ENCODE data around the gene NDUFA12. TPM values are rescaled to one million over a fixed set of nuclear protein-coding genes. Genes with fewer than 3 reads are reported as not detected.
"Not testable (repeated sequence)": the region's sequence is repeated elsewhere in the genome, so short reads cannot be mapped to it uniquely, and the experiment has no call there.

Gene NDUFA12
- total and polyA plus RNA-seq, 4 donors: 53.9 to 118 (median 75.9) TPM

GRCh38 chr12:94988471-94988870 is 15.0 kb downstream of the NDUFA12 start:
- intact Hi-C loops (cut with DNase I): no loop called here
- H3K4me1 ChIP-seq (ENCODE audit: control insufficient read depth in 1 of 2, insufficient read depth in 2 of 2, low read length in 2 of 2): no peaks in the 10 kb centered on the region
- DNase-seq: no peak
- no peak for ATAC-seq (ENCODE audit: low FRiP score)
- H3K27ac ChIP-seq (ENCODE audit: low read depth in 1 of 2, low read length in 2 of 2): no peak overlapping the region
- no peak overlapping the region for H3K4me3 ChIP-seq (ENCODE audit: low read length in 2 of 2)
- no peaks in the 10 kb centered on the region for H3K9me3 ChIP-seq (ENCODE audit: control insufficient read depth, low read length)
- H3K36me3 ChIP-seq (ENCODE audit: control insufficient read depth in 1 of 2, insufficient read depth in 2 of 2, low read length in 1 of 2): peaks cover 0 to 2% of the 10 kb centered on the region in 2 donors
- WGBS, 2 donors: 76 to 84% methylated on average over 6 of the region's 6 CpGs
- no peaks in the 10 kb centered on the region for H3K27me3 ChIP-seq (ENCODE audit: control insufficient read depth in 1 of 2, insufficient read depth in 2 of 2, low read length in 1 of 2)

GRCh38 chr12:94987801-94988200 is 15.7 kb downstream of the NDUFA12 start:
- no peaks in the 10 kb centered on the region for H3K4me1 ChIP-seq (ENCODE audit: control insufficient read depth in 1 of 2, insufficient read depth in 2 of 2, low read length in 2 of 2)
- WGBS, 2 donors: 65 to 77% methylated on average over 2 of the region's 2 CpGs
- no peaks in the 10 kb centered on the region for H3K9me3 ChIP-seq (ENCODE audit: control insufficient read depth, low read length)
- ATAC-seq (ENCODE audit: low FRiP score) (no peak), DNase-seq (no peak)
- peaks cover 0 to 2% of the 10 kb centered on the region in 2 donors for H3K36me3 ChIP-seq (ENCODE audit: control insufficient read depth in 1 of 2, insufficient read depth in 2 of 2, low read length in 1 of 2)
- intact Hi-C loops (cut with DNase I): no loop called here
- no peak overlapping the region for H3K4me3 ChIP-seq (ENCODE audit: low read length in 2 of 2)
- no peak overlapping the region for H3K27ac ChIP-seq (ENCODE audit: low read depth in 1 of 2, low read length in 2 of 2)
- H3K27me3 ChIP-seq (ENCODE audit: control insufficient read depth in 1 of 2, insufficient read depth in 2 of 2, low read length in 1 of 2): no peaks in the 10 kb centered on the region

GRCh38 chr12:94987076-94987669 is 16.3 kb downstream of the NDUFA12 start:
- ATAC-seq (ENCODE audit: low FRiP score) (no peak), DNase-seq (no peak)
- Histone ChIP-seq H3K27ac (ENCODE audit: low read depth in 1 of 2, low read length in 2 of 2) (no peak overlapping the region), H3K4me3 (ENCODE audit: low read length in 2 of 2) (no peak overlapping the region), H3K4me1 (ENCODE audit: control insufficient read depth in 1 of 2, insufficient read depth in 2 of 2, low read length in 2 of 2) (no peaks in the 10 kb centered on the region), H3K36me3 (ENCODE audit: control insufficient read depth in 1 of 2, insufficient read depth in 2 of 2, low read length in 1 of 2) (no peaks in the 10 kb centered on the region), H3K27me3 (ENCODE audit: control insufficient read depth in 1 of 2, insufficient read depth in 2 of 2, low read length in 1 of 2) (no peaks in the 10 kb centered on the region), H3K9me3 (ENCODE audit: control insufficient read depth, low read length) (no peaks in the 10 kb centered on the region)
- intact Hi-C loops (cut with DNase I): no loop called here
- WGBS, 2 donors: 89% methylated on average over 8 of the region's 8 CpGs

GRCh38 chr12:94985099-94985498 is 18.4 kb downstream of the NDUFA12 start:
- DNase-seq; H3K4me3 ChIP-seq (ENCODE audit: low read length in 2 of 2); H3K9me3 ChIP-seq (ENCODE audit: control insufficient read depth, low read length); intact Hi-C loops (cut with DNase I); H3K27me3 ChIP-seq (ENCODE audit: control insufficient read depth in 1 of 2, insufficient read depth in 2 of 2, low read length in 1 of 2); ATAC-seq (ENCODE audit: low FRiP score); H3K36me3 ChIP-seq (ENCODE audit: control insufficient read depth in 1 of 2, insufficient read depth in 2 of 2, low read length in 1 of 2); H3K4me1 ChIP-seq (ENCODE audit: control insufficient read depth in 1 of 2, insufficient read depth in 2 of 2, low read length in 2 of 2); H3K27ac ChIP-seq (ENCODE audit: low read depth in 1 of 2, low read length in 2 of 2): not testable (repeated sequence)
- 83 to 84% methylated on average over 9 of the region's 9 CpGs for WGBS, 2 donors

GRCh38 chr12:94983321-94983720 is 20.2 kb downstream of the NDUFA12 start:
- Histone ChIP-seq H3K4me3 (ENCODE audit: low read length in 2 of 2) (no peak overlapping the region), H3K4me1 (ENCODE audit: control insufficient read depth in 1 of 2, insufficient read depth in 2 of 2, low read length in 2 of 2) (no peaks in the 10 kb centered on the region), H3K9me3 (ENCODE audit: control insufficient read depth, low read length) (no peaks in the 10 kb centered on the region), H3K36me3 (ENCODE audit: control insufficient read depth in 1 of 2, insufficient read depth in 2 of 2, low read length in 1 of 2) (no peaks in the 10 kb centered on the region), H3K27me3 (ENCODE audit: control insufficient read depth in 1 of 2, insufficient read depth in 2 of 2, low read length in 1 of 2) (no peaks in the 10 kb centered on the region), H3K27ac (ENCODE audit: low read depth in 1 of 2, low read length in 2 of 2) (no peak overlapping the region)
- 93 to 100% methylated on average over 2 of the region's 2 CpGs for WGBS, 2 donors
- no peak for DNase-seq
- intact Hi-C loops (cut with DNase I): no loop called here
- ATAC-seq (ENCODE audit: low FRiP score): no peak

GRCh38 chr12:94982456-94982855 is 21.0 kb downstream of the NDUFA12 start:
- Histone ChIP-seq H3K27ac (ENCODE audit: low read depth in 1 of 2, low read length in 2 of 2) (no peak overlapping the region), H3K4me1 (ENCODE audit: control insufficient read depth in 1 of 2, insufficient read depth in 2 of 2, low read length in 2 of 2) (peaks cover 0 to 1% of the 10 kb centered on the region in 2 donors), H3K4me3 (ENCODE audit: low read length in 2 of 2) (no peak overlapping the region), H3K36me3 (ENCODE audit: control insufficient read depth in 1 of 2, insufficient read depth in 2 of 2, low read length in 1 of 2) (no peaks in the 10 kb centered on the region), H3K9me3 (ENCODE audit: control insufficient read depth, low read length) (no peaks in the 10 kb centered on the region), H3K27me3 (ENCODE audit: control insufficient read depth in 1 of 2, insufficient read depth in 2 of 2, low read length in 1 of 2) (no peaks in the 10 kb centered on the region)
- 81 to 85% methylated on average over 7 of the region's 7 CpGs for WGBS, 2 donors
- intact Hi-C loops (cut with DNase I): no loop called here
- no peak for ATAC-seq (ENCODE audit: low FRiP score)
- no peak for DNase-seq

- intact Hi-C loops (cut with DNase I): no loop called here
- Histone ChIP-seq H3K27me3 (ENCODE audit: control insufficient read depth in 1 of 2, insufficient read depth in 2 of 2, low read length in 1 of 2) (no peaks in the 10 kb centered on the region), H3K27ac (ENCODE audit: low read depth in 1 of 2, low read length in 2 of 2) (no peak overlapping the region), H3K9me3 (ENCODE audit: control insufficient read depth, low read length) (no peaks in the 10 kb centered on the region), H3K4me1 (ENCODE audit: control insufficient read depth in 1 of 2, insufficient read depth in 2 of 2, low read length in 2 of 2) (peaks cover 0 to 1% of the 10 kb centered on the region in 2 donors), H3K36me3 (ENCODE audit: control insufficient read depth in 1 of 2, insufficient read depth in 2 of 2, low read length in 1 of 2) (no peaks in the 10 kb centered on the region), H3K4me3 (ENCODE audit: low read length in 2 of 2) (no peak overlapping the region)
- ATAC-seq (ENCODE audit: low FRiP score) (no peak), DNase-seq (no peak)
- WGBS, 2 donors: 41 to 46% methylated on average over 4 of the region's 4 CpGs
Observed at GRCh38 chr12:94980577-94980976, 22.9 kb downstream of the NDUFA12 start.

GRCh38 chr12:94979941-94980340 is 23.6 kb downstream of the NDUFA12 start:
- DNase-seq (no peak), ATAC-seq (ENCODE audit: low FRiP score) (no peak)
- no peaks in the 10 kb centered on the region for H3K36me3 ChIP-seq (ENCODE audit: control insufficient read depth in 1 of 2, insufficient read depth in 2 of 2, low read length in 1 of 2)
- 94% methylated on average over 4 of the region's 4 CpGs for WGBS, 2 donors
- no peaks in the 10 kb centered on the region for H3K27me3 ChIP-seq (ENCODE audit: control insufficient read depth in 1 of 2, insufficient read depth in 2 of 2, low read length in 1 of 2)
- H3K4me3 ChIP-seq (ENCODE audit: low read length in 2 of 2): no peak overlapping the region
- no peak overlapping the region for H3K27ac ChIP-seq (ENCODE audit: low read depth in 1 of 2, low read length in 2 of 2)
- peaks cover 0 to 1% of the 10 kb centered on the region in 2 donors for H3K4me1 ChIP-seq (ENCODE audit: control insufficient read depth in 1 of 2, insufficient read depth in 2 of 2, low read length in 2 of 2)
- H3K9me3 ChIP-seq (ENCODE audit: control insufficient read depth, low read length): no peaks in the 10 kb centered on the region
- intact Hi-C loops (cut with DNase I): no loop called here

- Histone ChIP-seq H3K9me3 (ENCODE audit: control insufficient read depth, low read length) (no peaks in the 10 kb centered on the region), H3K27ac (ENCODE audit: low read depth in 1 of 2, low read length in 2 of 2) (no peak overlapping the region), H3K4me3 (ENCODE audit: low read length in 2 of 2) (no peak overlapping the region), H3K4me1 (ENCODE audit: control insufficient read depth in 1 of 2, insufficient read depth in 2 of 2, low read length in 2 of 2) (peaks cover 0 to 1% of the 10 kb centered on the region in 2 donors), H3K36me3 (ENCODE audit: control insufficient read depth in 1 of 2, insufficient read depth in 2 of 2, low read length in 1 of 2) (no peaks in the 10 kb centered on the region), H3K27me3 (ENCODE audit: control insufficient read depth in 1 of 2, insufficient read depth in 2 of 2, low read length in 1 of 2) (no peaks in the 10 kb centered on the region)
- 93 to 95% methylated on average over 4 of the region's 4 CpGs for WGBS, 2 donors
- no peak for DNase-seq
- no peak for ATAC-seq (ENCODE audit: low FRiP score)
- intact Hi-C loops (cut with DNase I): no loop called here
Observed at GRCh38 chr12:94977766-94978468, 25.6 kb downstream of the NDUFA12 start.

Data from aorta (tissue), 5 donors.